Endothelial cell of umbilical vein (primary cell): ENCODE results near the gene SNX33. TPM values are rescaled to one million over a fixed set of nuclear protein-coding genes. Genes with fewer than 3 reads are reported as not detected.

Experiments used
- BruUV-seq: library from RNA; stranded (reverse); fragments of 400-500 nt; replicated peaks from 2 replicates; lab custom pipeline; 2021; lab: Mats Ljungman, UMichigan
- CTCF ChIA-PET: fragments of 300-600, 350-600 bp; sonication (Branson Sonifier 250); formaldehyde crosslinking; loops from one replicate; lab custom pipeline; 2021; ENCODE audit warnings: antibody characterized with exemption, inconsistent platforms; lab: Charles Lee
- POLR2A ChIA-PET: fragments of 300-600, 350-600 bp; sonication (Branson Sonifier 250); formaldehyde crosslinking; loops from one replicate; lab custom pipeline; 2021; ENCODE audit warnings: antibody characterized with exemption, inconsistent platforms; lab: Charles Lee
- DNase-seq: peaks from one replicate; pipeline ENCODE4 v3.0.0-alpha.2; 2011; ENCODE audit warnings: low read depth, low spot score
- FAIRE-seq: peaks from 2 replicates; lab custom pipeline; 2011; peaks lifted over from hg19 to GRCh38; lab: Jason Lieb, UNC
- H2AFZ ChIP-seq: 2 replicates; pipeline ENCODE4 v1.6.0; 2012; ENCODE audit warnings: low read depth, low read length, control low read depth, inconsistent platforms
- H3K27ac ChIP-seq: 2 replicates; pipeline ENCODE4 v1.5.1; 2011; ENCODE audit warnings: low read depth, mild to moderate bottlenecking, control low read depth, low read length, moderate library complexity; ENCODE audit not compliant: insufficient read depth
- H3K27me3 ChIP-seq, 2 experiments: 2 replicates each; pipeline versions ENCODE4 v1.6.0 to v1.6.1; 2011; ENCODE audit warnings: low read length in 2 of 2, mixed read lengths in 1 of 2; ENCODE audit not compliant: control insufficient read depth in 2 of 2, insufficient read depth in 2 of 2
- H3K36me3 ChIP-seq, 2 experiments: 2 replicates in 1 of 2; 3 replicates in 1 of 2; pipeline ENCODE4 v1.5.1; 2011; ENCODE audit warnings: low read length in 2 of 2, mild to moderate bottlenecking in 1 of 2, moderate library complexity in 1 of 2; ENCODE audit not compliant: control insufficient read depth in 2 of 2, insufficient read depth in 2 of 2; ENCODE audit errors: extremely low read depth in 1 of 2
- H3K4me1 ChIP-seq: 3 replicates; pipeline ENCODE4 v1.5.1; 2011; ENCODE audit warnings: mild to moderate bottlenecking, low read length; ENCODE audit not compliant: control insufficient read depth, insufficient read depth; ENCODE audit errors: extremely low read depth
- H3K4me2 ChIP-seq: 2 replicates; pipeline ENCODE4 v1.6.1; 2011; ENCODE audit warnings: low read length, control low read depth, mixed read lengths; ENCODE audit not compliant: insufficient read depth
- H3K4me3 ChIP-seq, 3 experiments: fragments of 200-600 bp in 1 of 3; sonication (generic), shearing (Covaris generic) in 1 of 3; replicated peaks in 1 of 3; 2 replicates each; pipeline ENCODE4 v1.5.1; 2011 to 2016; ENCODE audit warnings: control low read depth in 3 of 3, low read length in 3 of 3, mild to moderate bottlenecking in 2 of 3, inconsistent platforms in 1 of 3, low read depth in 1 of 3, moderate library complexity in 1 of 3; ENCODE audit not compliant: insufficient read depth in 1 of 3
- H3K79me2 ChIP-seq: 2 replicates; pipeline ENCODE4 v1.6.0; 2012; ENCODE audit warnings: low read length, inconsistent platforms; ENCODE audit not compliant: control insufficient read depth, insufficient read depth
- H3K9ac ChIP-seq: replicated peaks from 2 replicates; pipeline ENCODE3; 2011; ENCODE audit warnings: low read length, control low read depth; ENCODE audit not compliant: insufficient read depth; ENCODE audit errors: extremely low read depth
- H3K9me1 ChIP-seq: replicated peaks from 3 replicates; pipeline ENCODE4 v1.6.0; 2011; ENCODE audit warnings: mild to moderate bottlenecking, low read length; ENCODE audit not compliant: control insufficient read depth, insufficient read depth; ENCODE audit errors: extremely low read depth
- H3K9me3 ChIP-seq: replicated peaks from 2 replicates; pipeline ENCODE4 v1.5.1; 2012; ENCODE audit warnings: low read length, inconsistent platforms; ENCODE audit not compliant: control insufficient read depth, insufficient read depth
- H4K20me1 ChIP-seq: replicated peaks from 2 replicates; pipeline ENCODE3; 2011; ENCODE audit warnings: mild to moderate bottlenecking, low read length; ENCODE audit not compliant: control insufficient read depth, insufficient read depth; ENCODE audit errors: extremely low read depth
- CTCF ChIP-seq, 2 donors: IDR thresholded peaks; 1 replicate in 1 of 2; 2 replicates in 1 of 2; pipeline ENCODE4 v1.5.1; 2011; ENCODE audit warnings: low read length in 2 of 2, mild to moderate bottlenecking in 2 of 2, moderate library complexity in 2 of 2, control low read depth in 1 of 2, inconsistent platforms in 1 of 2, low read depth in 1 of 2; ENCODE audit not compliant: insufficient read depth in 1 of 2; ENCODE audit errors: extremely low read depth in 1 of 2
- FOS ChIP-seq: IDR thresholded peaks from 2 replicates; pipeline ENCODE4 v1.6.1; 2011; ENCODE audit warnings: mild to moderate bottlenecking, low read length, moderate library complexity, borderline replicate concordance; ENCODE audit not compliant: insufficient read depth
- GATA2 ChIP-seq: IDR thresholded peaks from 2 replicates; pipeline ENCODE4 v1.7.0; 2011; ENCODE audit warnings: low read depth, mild to moderate bottlenecking, moderate library complexity, mixed read lengths, low read length; ENCODE audit not compliant: insufficient read length, insufficient read depth
- JUN ChIP-seq: IDR thresholded peaks from 2 replicates; pipeline ENCODE4 v1.6.1; 2011; ENCODE audit warnings: borderline replicate concordance, low read depth; ENCODE audit not compliant: insufficient read length, insufficient read depth
- MAX ChIP-seq: IDR thresholded peaks from 2 replicates; pipeline ENCODE4 v1.6.1; 2011; ENCODE audit not compliant: insufficient read depth, insufficient read length
- MYC ChIP-seq: IDR thresholded peaks from one replicate; pipeline ENCODE4 v1.6.1; 2011; ENCODE audit warnings: mild to moderate bottlenecking, low read depth, low read length
- POLR2A ChIP-seq: IDR thresholded peaks from 2 replicates; pipeline ENCODE4 v1.6.1; 2012; ENCODE audit warnings: low read depth, mild to moderate bottlenecking, control low read depth, low read length
- POLR2AphosphoS5 ChIP-seq: IDR thresholded peaks from 2 replicates; pipeline ENCODE4 v1.6.1; 2012; ENCODE audit warnings: low read depth, mild to moderate bottlenecking, control low read depth, low read length, moderate library complexity; ENCODE audit not compliant: insufficient read depth
- dilution Hi-C: fragments of 300-500 bp; cut with MboI; formaldehyde crosslinking; loops from one replicate; pipeline ENCODE4 v1.15.0; 2019; ENCODE audit warnings: low sequenced_read_pairs; ENCODE audit not compliant: extremely low pct_ligation_motif_present
- intact Hi-C: fragments of 100-400 bp; cut with micrococcal nuclease; formaldehyde crosslinking; loops from one replicate; pipeline ENCODE4 v1.10.0; 2022
- polyA plus RNA-seq, 4 experiments: library from polyadenylated mRNA; depleted of rRNA in 3 of 4; stranded (reverse) in 3 of 4; unstranded in 1 of 4; fragments of >200 nt; gene quantifications; 2 replicates each; pipeline versions ENCODE4 v1.2.1 to v1.2.3, GENCODE V29; 2011 to 2012; ENCODE audit warnings: missing spikeins in 1 of 4
- total RNA-seq: library from RNA; stranded (reverse); gene quantifications from 2 replicates; pipeline ENCODE4 v1.2.3, GENCODE V29; 2021

Gene SNX33
- total and polyA plus RNA-seq, 2 donors (not counting 3 experiments of a cell fraction or from before 2014, with no cell fraction given) = 7.9 to 12.6 TPM

- no peak for TF ChIP-seq GATA2
- no peak for TF ChIP-seq JUN
- TF ChIP-seq MYC = no peak
- no peak for TF ChIP-seq CTCF (IDR thresholded peaks at IDR 0.05; ENCODE audit: extremely low read depth in 1 of 2, insufficient read depth in 1 of 2, low read depth in 1 of 2, low read length in 2 of 2)
- TF ChIP-seq POLR2AphosphoS5 = peak; percentile 89
- TF ChIP-seq MAX = no peak
- peak; percentile 86 for TF ChIP-seq POLR2A
- TF ChIP-seq FOS = no peak
- no peaks in the 10 kb centered on the region for H3K9me3 ChIP-seq
- intact Hi-C loops (loop anchor here (1.0 to 5.0 kb wide), 6 partner anchors 15 to 603 kb away; partner anchors contain the start of genes IMP3, MAN2C1, PPCDC and PTPN9), dilution Hi-C loops (no loop called here)
- peak within 1 kb of the TSS; percentile 19 for H2AFZ ChIP-seq
- no peaks in the 10 kb centered on the region for H4K20me1 ChIP-seq
- H3K4me2 ChIP-seq = peak within 1 kb of the TSS; percentile 44
- no peaks in the 10 kb centered on the region for H3K36me3 ChIP-seq
- peak within 1 kb of the TSS; percentile 53 to 78 (median 59) for H3K4me3 ChIP-seq
- DNase-seq = peak; percentile 89
- no peaks in the 10 kb centered on the region for H3K9me1 ChIP-seq
- TSS peak; percentile 89 for BruUV-seq
- FAIRE-seq = peak; percentile 85
- H3K27ac ChIP-seq = peak within 1 kb of the TSS; percentile 67
- peak within 1 kb of the TSS; percentile 64 for H3K9ac ChIP-seq
- peaks cover 14% of the 10 kb centered on the region for H3K4me1 ChIP-seq
- no peaks in the 10 kb centered on the region for H3K27me3 ChIP-seq
- ChIA-PET POLR2A (interaction anchor here (1.1 to 1.5 kb wide), 2 partner anchors 13 to 14 kb away, joined by 4 to 6 read pairs; partner anchors contain the start of gene IMP3), CTCF (interaction anchor here (0.6 to 3.0 kb wide), 11 partner anchors 9 to 258 kb away, joined by 3 to 23 read pairs (median 4); partner anchors contain the start of genes PTPN9 and SNX33)
- H3K79me2 ChIP-seq = no peaks in the 10 kb centered on the region
These were observed 22.0 kb upstream of the SNX33 start, which contains the start of gene SNUPN for GRCh38 chr15:75625542-75626347. Gene SNUPN (minus strand): TSS chr15:75625725. CDS start chr15:75621051, 4,674 bp downstream.
